CD14-positive monocyte (primary cell): Measurements from ENCODE around the gene GSTT2. TPM values are rescaled to one million over a fixed set of nuclear protein-coding genes. Genes with fewer than 3 reads are reported as not detected.
"Not testable (repeated sequence)": the region's sequence is repeated elsewhere in the genome, so short reads cannot be mapped to it uniquely, and the experiment has no call there.

Experiments used
- DNase-seq, 3 donors: peaks; one replicate each; pipeline ENCODE4 v3.0.0-alpha.2; 2011 to 2022
- H2AFZ ChIP-seq: 2 replicates; pipeline ENCODE4 v1.6.0; 2012; ENCODE audit warnings: mild to moderate bottlenecking, low read depth, low read length, inconsistent platforms; ENCODE audit not compliant: insufficient read depth, poor library complexity, severe bottlenecking
- H3K27ac ChIP-seq, 2 donors: 1 replicate in 1 of 2; 2 replicates in 1 of 2; pipeline ENCODE4 v1.5.1; 2012 to 2013; ENCODE audit warnings: low read length in 2 of 2, control low read depth in 1 of 2, inconsistent platforms in 1 of 2, low read depth in 1 of 2, mild to moderate bottlenecking in 1 of 2
- H3K27me3 ChIP-seq, 2 donors: one replicate each; pipeline versions ENCODE4 v1.6.0 to v1.6.1; 2011 to 2013; ENCODE audit warnings: low read length in 2 of 2; ENCODE audit not compliant: control insufficient read depth in 2 of 2, insufficient read depth in 2 of 2
- H3K36me3 ChIP-seq, 2 donors: replicated peaks in 1 of 2; 1 replicate in 1 of 2; 2 replicates in 1 of 2; pipeline versions ENCODE4 v1.5.1 to v1.6.1; 2012 to 2013; ENCODE audit warnings: low read length in 2 of 2, control low read depth in 1 of 2, inconsistent platforms in 1 of 2, mild to moderate bottlenecking in 1 of 2; ENCODE audit not compliant: insufficient read depth in 2 of 2, control insufficient read depth in 1 of 2
- H3K4me1 ChIP-seq, 2 donors: 1 replicate in 1 of 2; 2 replicates in 1 of 2; pipeline versions ENCODE4 v1.5.1 to v1.6.1; 2012 to 2013; ENCODE audit warnings: low read length in 2 of 2, control low read depth in 1 of 2, inconsistent platforms in 1 of 2, mild to moderate bottlenecking in 1 of 2, moderate library complexity in 1 of 2; ENCODE audit not compliant: insufficient read depth in 2 of 2, control insufficient read depth in 1 of 2
- H3K4me2 ChIP-seq: replicated peaks from 2 replicates; pipeline ENCODE3; 2012; ENCODE audit warnings: low read length, moderate library complexity, mild to moderate bottlenecking; ENCODE audit not compliant: poor library complexity, severe bottlenecking; ENCODE audit errors: extremely low read depth
- H3K4me3 ChIP-seq, 3 experiments: fragments of 200-600 bp in 1 of 3; sonication (generic) in 1 of 3; replicated peaks in 1 of 3; 1 replicate in 2 of 3; 2 replicates in 1 of 3; pipeline ENCODE4 v1.5.1; 2011 to 2013; ENCODE audit warnings: low read length in 3 of 3, mild to moderate bottlenecking in 3 of 3, control low read depth in 2 of 3, low read depth in 2 of 3, inconsistent platforms in 1 of 3, moderate library complexity in 1 of 3
- H3K79me2 ChIP-seq: 2 replicates; pipeline ENCODE4 v1.6.0; 2012; ENCODE audit warnings: mild to moderate bottlenecking, control low read depth, inconsistent platforms, low read length, moderate library complexity; ENCODE audit not compliant: insufficient read depth
- H3K9ac ChIP-seq: 2 replicates; pipeline ENCODE4 v1.6.0; 2017; ENCODE audit warnings: low read length, mild to moderate bottlenecking; ENCODE audit not compliant: insufficient read depth, poor library complexity, severe bottlenecking
- H3K9me3 ChIP-seq, 2 donors: replicated peaks in 1 of 2; 1 replicate in 1 of 2; 2 replicates in 1 of 2; pipeline versions ENCODE4 v1.5.1 to v1.6.1; 2012 to 2013; ENCODE audit warnings: low read length in 2 of 2, control low read depth in 1 of 2; ENCODE audit not compliant: control insufficient read depth in 1 of 2, insufficient read depth in 1 of 2
- H4K20me1 ChIP-seq: 2 replicates; pipeline ENCODE4 v1.6.0; 2012; ENCODE audit warnings: mild to moderate bottlenecking, low read length, control low read depth, moderate library complexity; ENCODE audit not compliant: insufficient read depth
- H3K27ac Mint-ChIP-seq, 7 donors: one replicate each; pipeline ENCODE4 v1.8.0; 2020; ENCODE audit warnings: mild to moderate bottlenecking in 7 of 7, mixed read lengths in 7 of 7, moderate library complexity in 6 of 7, inconsistent platforms in 2 of 7
- H3K27me3 Mint-ChIP-seq, 3 donors: one replicate each; pipeline ENCODE4 v1.8.0; 2021 to 2022; ENCODE audit warnings: low read depth in 3 of 3, mild to moderate bottlenecking in 3 of 3, mixed read lengths in 3 of 3, moderate library complexity in 3 of 3, inconsistent platforms in 1 of 3
- H3K36me3 Mint-ChIP-seq, 2 donors: one replicate each; pipeline ENCODE4 v1.8.0; 2020; ENCODE audit warnings: mixed read lengths in 2 of 2, inconsistent platforms in 1 of 2, mild to moderate bottlenecking in 1 of 2
- H3K4me1 Mint-ChIP-seq: one replicate; pipeline ENCODE4 v1.8.0; 2020; ENCODE audit warnings: mild to moderate bottlenecking, mixed read lengths
- H3K4me3 Mint-ChIP-seq, 2 donors: one replicate each; pipeline ENCODE4 v1.8.0; 2020; ENCODE audit warnings: mild to moderate bottlenecking in 2 of 2, mixed read lengths in 2 of 2, moderate library complexity in 1 of 2
- H3K9me3 Mint-ChIP-seq, 7 donors: one replicate each; pipeline ENCODE4 v1.8.0; 2020 to 2022; ENCODE audit warnings: mixed read lengths in 7 of 7, mild to moderate bottlenecking in 6 of 7, moderate library complexity in 6 of 7, inconsistent platforms in 2 of 7
- WGBS: methylation state at CpG from one replicate; pipeline ENCODE4 v1.1.5; 2013; ENCODE audit warnings: missing lambda C conversion rate; ENCODE audit not compliant: insufficient coverage; 5-methylcytosine and 5-hydroxymethylcytosine counted together
- intact Hi-C, 2 donors: fragments of 100-400 bp; cut with micrococcal nuclease; formaldehyde crosslinking; loops; one replicate each; pipeline versions ENCODE4 v1.15.0 to v1.15.1; 2023
- polyA plus RNA-seq, 3 donors: library from polyadenylated mRNA; depleted of rRNA in 1 of 3; unstranded in 2 of 3; stranded (reverse) in 1 of 3; fragments of 300-500 nt in 2 of 3; fragments of >200 nt in 1 of 3; fragmentation: Illumina TruSeq in 2 of 3; gene quantifications; 1 replicate in 2 of 3; 2 replicates in 1 of 3; pipeline ENCODE4 v1.2.3, GENCODE V29; 2012 to 2021
- TF ChIP-seq, protein P1 (sequence below): fragments of 200-600 bp; IDR thresholded peaks from one replicate; pipeline ENCODE4 v1.8.0; 2022; ENCODE audit warnings: antibody characterized with exemption, mild to moderate bottlenecking

Gene GSTT2
- polyA plus RNA-seq, 3 donors: 0.15 TPM; not detected in 2

DNA sequence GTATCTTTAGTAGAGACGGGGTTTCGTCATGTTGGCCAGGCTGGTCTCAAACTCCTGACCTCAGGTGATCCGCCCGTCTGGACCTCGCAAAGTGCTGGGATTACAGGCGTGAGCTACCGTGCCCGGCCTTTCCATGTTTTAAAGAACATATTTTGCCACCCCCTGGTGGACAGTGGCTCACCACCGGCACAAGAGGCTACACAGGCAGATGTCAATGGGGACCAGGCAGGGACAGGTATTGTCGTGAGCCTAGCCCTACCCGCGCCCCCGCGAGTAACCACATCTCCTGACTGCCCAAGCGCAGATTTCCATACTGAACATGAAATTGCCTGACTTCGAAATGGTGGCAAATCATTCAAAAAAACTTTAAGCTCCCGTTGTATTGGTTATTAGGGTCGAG, 13.8 kb upstream of the GSTT2 start:
- WGBS: no CpG with 5 or more reads among the region's 18 CpGs
- H3K4me3 ChIP-seq, H3K9ac ChIP-seq, H3K4me3 Mint-ChIP-seq, H3K4me1 ChIP-seq, H3K4me1 Mint-ChIP-seq, H3K27ac Mint-ChIP-seq, H3K27ac ChIP-seq, H3K4me2 ChIP-seq, intact Hi-C loops, H2AFZ ChIP-seq, H3K27me3 Mint-ChIP-seq, H3K9me3 ChIP-seq, H3K27me3 ChIP-seq, DNase-seq, H3K79me2 ChIP-seq, H3K9me3 Mint-ChIP-seq: not testable (repeated sequence)
- Histone ChIP-seq H3K36me3 (peaks cover 16 to 22% of the 10 kb centered on the region in 2 donors), H4K20me1 (peaks cover 22% of the 10 kb centered on the region)
- peaks cover 19 to 21% of the 10 kb centered on the region in 2 donors for H3K36me3 Mint-ChIP-seq

DNA sequence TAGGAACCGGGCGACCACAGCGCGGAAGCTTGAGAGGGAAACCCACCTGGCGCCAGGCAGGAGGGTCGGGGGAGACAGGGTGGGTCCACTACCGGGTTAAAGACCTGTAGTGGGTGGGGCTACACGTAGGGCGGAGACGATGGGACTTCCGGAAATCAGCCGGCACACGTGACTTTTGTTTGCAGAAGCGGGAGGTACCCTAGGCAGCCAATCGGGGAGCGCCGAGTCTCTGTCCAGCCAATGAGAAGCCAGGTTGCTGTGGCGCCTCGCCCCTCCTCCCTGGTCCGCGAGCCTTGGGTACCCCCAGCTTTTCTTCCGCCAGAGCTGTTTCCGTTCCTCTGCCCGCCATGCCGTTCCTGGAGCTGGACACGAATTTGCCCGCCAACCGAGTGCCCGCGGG, 13.4 kb upstream of the GSTT2 start, which contains the start of gene DDTL:
Gene DDTL (plus strand): TSS at position 321 of the 400 bp plus-strand sequence. CDS start 27 bp downstream, at position 348.
- H3K4me3 Mint-ChIP-seq, H3K27me3 ChIP-seq, H3K27ac Mint-ChIP-seq, H3K27me3 Mint-ChIP-seq, H3K9ac ChIP-seq, H3K4me1 ChIP-seq, H3K9me3 Mint-ChIP-seq, H2AFZ ChIP-seq, H3K4me3 ChIP-seq, H3K27ac ChIP-seq, H3K4me1 Mint-ChIP-seq, DNase-seq, H3K9me3 ChIP-seq, H3K4me2 ChIP-seq, intact Hi-C loops: not testable (repeated sequence)
- H4K20me1 ChIP-seq: peaks cover 26% of the 10 kb centered on the region
- peaks cover 24 to 26% of the 10 kb centered on the region in 2 donors for H3K36me3 Mint-ChIP-seq
- peaks cover 13% of the 10 kb centered on the region for H3K79me2 ChIP-seq
- WGBS: no CpG with 5 or more reads among the region's 30 CpGs
- H3K36me3 ChIP-seq: peaks cover 21 to 27% of the 10 kb centered on the region in 2 donors

DNA sequence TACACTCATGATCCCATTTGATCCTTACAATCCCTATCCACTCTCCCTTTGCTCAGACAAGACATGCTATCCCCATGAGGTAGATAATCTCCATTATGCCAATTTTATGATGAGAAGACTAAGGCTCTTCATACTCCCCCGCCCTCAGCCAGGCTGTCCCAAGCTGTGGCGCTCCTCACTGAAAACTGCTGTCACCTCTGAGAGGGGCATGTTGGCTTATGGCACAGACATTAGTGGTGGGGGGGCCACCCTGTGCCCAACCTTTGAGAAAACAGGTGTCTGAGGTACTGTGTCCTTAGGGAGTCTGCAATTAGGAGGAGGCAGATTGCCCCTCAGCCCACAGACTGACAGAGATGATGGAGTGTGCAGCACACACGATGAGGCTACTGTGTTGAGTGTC, 10.9 kb upstream of the GSTT2 start:
- H3K27ac ChIP-seq: no peak overlapping the region
- Mint-ChIP-seq H3K27ac (no peak overlapping the region), H3K4me1 (no peaks in the 10 kb centered on the region), H3K36me3 (peaks cover 28 to 31% of the 10 kb centered on the region in 2 donors), H3K9me3 (peaks cover 0 to 3% (median 0%) of the 10 kb centered on the region in 7 donors), H3K4me3 (no peak overlapping the region), H3K27me3 (no peaks in the 10 kb centered on the region)
- no peak overlapping the region for H3K4me3 ChIP-seq
- DNase-seq: no peak
- intact Hi-C loops: no loop called here
- H3K79me2 ChIP-seq: peaks cover 18% of the 10 kb centered on the region
- no peaks in the 10 kb centered on the region for H3K4me1 ChIP-seq
- no peak overlapping the region for H3K9ac ChIP-seq
- H3K9me3 ChIP-seq: peaks cover 0 to 4% of the 10 kb centered on the region in 2 donors
- WGBS: 100% methylated on average over 1 of the region's 3 CpGs
- H3K36me3 ChIP-seq: peaks cover 25 to 31% of the 10 kb centered on the region in 2 donors
- H2AFZ ChIP-seq: no peak overlapping the region
- TF ChIP-seq, protein P1, sequence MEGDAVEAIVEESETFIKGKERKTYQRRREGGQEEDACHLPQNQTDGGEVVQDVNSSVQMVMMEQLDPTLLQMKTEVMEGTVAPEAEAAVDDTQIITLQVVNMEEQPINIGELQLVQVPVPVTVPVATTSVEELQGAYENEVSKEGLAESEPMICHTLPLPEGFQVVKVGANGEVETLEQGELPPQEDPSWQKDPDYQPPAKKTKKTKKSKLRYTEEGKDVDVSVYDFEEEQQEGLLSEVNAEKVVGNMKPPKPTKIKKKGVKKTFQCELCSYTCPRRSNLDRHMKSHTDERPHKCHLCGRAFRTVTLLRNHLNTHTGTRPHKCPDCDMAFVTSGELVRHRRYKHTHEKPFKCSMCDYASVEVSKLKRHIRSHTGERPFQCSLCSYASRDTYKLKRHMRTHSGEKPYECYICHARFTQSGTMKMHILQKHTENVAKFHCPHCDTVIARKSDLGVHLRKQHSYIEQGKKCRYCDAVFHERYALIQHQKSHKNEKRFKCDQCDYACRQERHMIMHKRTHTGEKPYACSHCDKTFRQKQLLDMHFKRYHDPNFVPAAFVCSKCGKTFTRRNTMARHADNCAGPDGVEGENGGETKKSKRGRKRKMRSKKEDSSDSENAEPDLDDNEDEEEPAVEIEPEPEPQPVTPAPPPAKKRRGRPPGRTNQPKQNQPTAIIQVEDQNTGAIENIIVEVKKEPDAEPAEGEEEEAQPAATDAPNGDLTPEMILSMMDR: no peak
- H3K4me2 ChIP-seq: no peak overlapping the region
- peaks cover 30% of the 10 kb centered on the region for H4K20me1 ChIP-seq
- H3K27me3 ChIP-seq: no peaks in the 10 kb centered on the region
